CD14-positive monocyte (primary cell): ENCODE data around the gene NPNT. TPM values are rescaled to one million over a fixed set of nuclear protein-coding genes. Genes with fewer than 3 reads are reported as not detected.

ENCODE experiments used
- DNase-seq, 3 donors: peaks; one replicate each; pipeline ENCODE4 v3.0.0-alpha.2; 2011 to 2022
- H2AFZ ChIP-seq: 2 replicates; pipeline ENCODE4 v1.6.0; 2012; ENCODE audit warnings: mild to moderate bottlenecking, low read depth, low read length, inconsistent platforms; ENCODE audit not compliant: insufficient read depth, poor library complexity, severe bottlenecking
- H3K27ac ChIP-seq, 2 donors: 1 replicate in 1 of 2; 2 replicates in 1 of 2; pipeline ENCODE4 v1.5.1; 2012 to 2013; ENCODE audit warnings: low read length in 2 of 2, control low read depth in 1 of 2, inconsistent platforms in 1 of 2, low read depth in 1 of 2, mild to moderate bottlenecking in 1 of 2
- H3K27me3 ChIP-seq, 2 donors: one replicate each; pipeline versions ENCODE4 v1.6.0 to v1.6.1; 2011 to 2013; ENCODE audit warnings: low read length in 2 of 2; ENCODE audit not compliant: control insufficient read depth in 2 of 2, insufficient read depth in 2 of 2
- H3K36me3 ChIP-seq, 2 donors: replicated peaks in 1 of 2; 1 replicate in 1 of 2; 2 replicates in 1 of 2; pipeline versions ENCODE4 v1.5.1 to v1.6.1; 2012 to 2013; ENCODE audit warnings: low read length in 2 of 2, control low read depth in 1 of 2, inconsistent platforms in 1 of 2, mild to moderate bottlenecking in 1 of 2; ENCODE audit not compliant: insufficient read depth in 2 of 2, control insufficient read depth in 1 of 2
- H3K4me1 ChIP-seq, 2 donors: 1 replicate in 1 of 2; 2 replicates in 1 of 2; pipeline versions ENCODE4 v1.5.1 to v1.6.1; 2012 to 2013; ENCODE audit warnings: low read length in 2 of 2, control low read depth in 1 of 2, inconsistent platforms in 1 of 2, mild to moderate bottlenecking in 1 of 2, moderate library complexity in 1 of 2; ENCODE audit not compliant: insufficient read depth in 2 of 2, control insufficient read depth in 1 of 2
- H3K4me2 ChIP-seq: replicated peaks from 2 replicates; pipeline ENCODE3; 2012; ENCODE audit warnings: low read length, moderate library complexity, mild to moderate bottlenecking; ENCODE audit not compliant: poor library complexity, severe bottlenecking; ENCODE audit errors: extremely low read depth
- H3K4me3 ChIP-seq, 3 experiments: fragments of 200-600 bp in 1 of 3; sonication (generic) in 1 of 3; replicated peaks in 1 of 3; 1 replicate in 2 of 3; 2 replicates in 1 of 3; pipeline ENCODE4 v1.5.1; 2011 to 2013; ENCODE audit warnings: low read length in 3 of 3, mild to moderate bottlenecking in 3 of 3, control low read depth in 2 of 3, low read depth in 2 of 3, inconsistent platforms in 1 of 3, moderate library complexity in 1 of 3
- H3K79me2 ChIP-seq: 2 replicates; pipeline ENCODE4 v1.6.0; 2012; ENCODE audit warnings: mild to moderate bottlenecking, control low read depth, inconsistent platforms, low read length, moderate library complexity; ENCODE audit not compliant: insufficient read depth
- H3K9ac ChIP-seq: 2 replicates; pipeline ENCODE4 v1.6.0; 2017; ENCODE audit warnings: low read length, mild to moderate bottlenecking; ENCODE audit not compliant: insufficient read depth, poor library complexity, severe bottlenecking
- H3K9me3 ChIP-seq, 2 donors: replicated peaks in 1 of 2; 1 replicate in 1 of 2; 2 replicates in 1 of 2; pipeline versions ENCODE4 v1.5.1 to v1.6.1; 2012 to 2013; ENCODE audit warnings: low read length in 2 of 2, control low read depth in 1 of 2; ENCODE audit not compliant: control insufficient read depth in 1 of 2, insufficient read depth in 1 of 2
- H4K20me1 ChIP-seq: 2 replicates; pipeline ENCODE4 v1.6.0; 2012; ENCODE audit warnings: mild to moderate bottlenecking, low read length, control low read depth, moderate library complexity; ENCODE audit not compliant: insufficient read depth
- H3K27ac Mint-ChIP-seq, 7 donors: one replicate each; pipeline ENCODE4 v1.8.0; 2020; ENCODE audit warnings: mild to moderate bottlenecking in 7 of 7, mixed read lengths in 7 of 7, moderate library complexity in 6 of 7, inconsistent platforms in 2 of 7
- H3K27me3 Mint-ChIP-seq, 3 donors: one replicate each; pipeline ENCODE4 v1.8.0; 2021 to 2022; ENCODE audit warnings: low read depth in 3 of 3, mild to moderate bottlenecking in 3 of 3, mixed read lengths in 3 of 3, moderate library complexity in 3 of 3, inconsistent platforms in 1 of 3
- H3K36me3 Mint-ChIP-seq, 2 donors: one replicate each; pipeline ENCODE4 v1.8.0; 2020; ENCODE audit warnings: mixed read lengths in 2 of 2, inconsistent platforms in 1 of 2, mild to moderate bottlenecking in 1 of 2
- H3K4me1 Mint-ChIP-seq: one replicate; pipeline ENCODE4 v1.8.0; 2020; ENCODE audit warnings: mild to moderate bottlenecking, mixed read lengths
- H3K4me3 Mint-ChIP-seq, 2 donors: one replicate each; pipeline ENCODE4 v1.8.0; 2020; ENCODE audit warnings: mild to moderate bottlenecking in 2 of 2, mixed read lengths in 2 of 2, moderate library complexity in 1 of 2
- H3K9me3 Mint-ChIP-seq, 7 donors: one replicate each; pipeline ENCODE4 v1.8.0; 2020 to 2022; ENCODE audit warnings: mixed read lengths in 7 of 7, mild to moderate bottlenecking in 6 of 7, moderate library complexity in 6 of 7, inconsistent platforms in 2 of 7
- CTCF ChIP-seq: fragments of 200-600 bp; IDR thresholded peaks from one replicate; pipeline ENCODE4 v1.8.0; 2022; ENCODE audit warnings: antibody characterized with exemption, mild to moderate bottlenecking
- WGBS: methylation state at CpG from one replicate; pipeline ENCODE4 v1.1.5; 2013; ENCODE audit warnings: missing lambda C conversion rate; ENCODE audit not compliant: insufficient coverage; 5-methylcytosine and 5-hydroxymethylcytosine counted together
- intact Hi-C, 2 donors: fragments of 100-400 bp; cut with micrococcal nuclease; formaldehyde crosslinking; loops; one replicate each; pipeline versions ENCODE4 v1.15.0 to v1.15.1; 2023
- polyA plus RNA-seq, 3 donors: library from polyadenylated mRNA; depleted of rRNA in 1 of 3; unstranded in 2 of 3; stranded (reverse) in 1 of 3; fragments of 300-500 nt in 2 of 3; fragments of >200 nt in 1 of 3; fragmentation: Illumina TruSeq in 2 of 3; gene quantifications; 1 replicate in 2 of 3; 2 replicates in 1 of 3; pipeline ENCODE4 v1.2.3, GENCODE V29; 2012 to 2021

The NPNT gene
- polyA plus RNA-seq, 3 donors: not detected

GRCh38 chr4:105943234-105943633, 48.0 kb downstream of the NPNT start:
- H3K27me3 Mint-ChIP-seq: peaks cover 2% of the 10 kb centered on the region in 3 donors

DNA sequence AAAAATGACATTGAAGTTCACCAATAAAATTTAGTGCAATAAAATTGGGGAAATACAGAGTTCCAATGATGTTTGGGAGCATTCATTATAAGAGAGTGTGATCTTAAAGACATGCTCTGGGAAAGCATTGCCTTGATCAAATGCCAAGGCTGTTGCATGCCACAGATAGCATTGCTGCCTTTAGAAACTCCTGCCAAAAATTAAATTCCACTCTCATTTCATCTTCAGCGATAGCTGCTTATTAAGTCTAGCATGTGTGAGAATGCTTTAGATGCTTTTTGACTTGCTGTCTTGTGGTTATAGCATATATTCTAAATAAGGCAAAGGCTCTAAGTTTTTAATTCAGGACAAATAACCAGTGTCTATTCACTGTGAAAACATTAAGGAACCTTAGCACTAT, 49.3 kb downstream of the NPNT start:
- H4K20me1 ChIP-seq: no peaks in the 10 kb centered on the region
- peaks cover 2 to 5% (median 2%) of the 10 kb centered on the region in 3 donors for H3K27me3 Mint-ChIP-seq
- H3K4me1 Mint-ChIP-seq: no peaks in the 10 kb centered on the region
- H3K27ac Mint-ChIP-seq: no peak overlapping the region
- peaks cover 0 to 6% (median 5%) of the 10 kb centered on the region in 7 donors for H3K9me3 Mint-ChIP-seq
- H3K4me3 Mint-ChIP-seq: no peak overlapping the region
- no peaks in the 10 kb centered on the region for H3K4me1 ChIP-seq
- H3K36me3 Mint-ChIP-seq: no peaks in the 10 kb centered on the region
- no CpG with 5 or more reads among the region's 1 CpG for WGBS
- no peak for TF ChIP-seq CTCF
- H3K4me2 ChIP-seq: no peak overlapping the region
- no peak overlapping the region for H3K4me3 ChIP-seq
- H3K9ac ChIP-seq: no peak overlapping the region
- no peak overlapping the region for H3K27ac ChIP-seq
- H3K9me3 ChIP-seq: no peaks in the 10 kb centered on the region
- H3K36me3 ChIP-seq: no peaks in the 10 kb centered on the region
- H2AFZ ChIP-seq: no peak overlapping the region
- H3K27me3 ChIP-seq: no peaks in the 10 kb centered on the region
- no peaks in the 10 kb centered on the region for H3K79me2 ChIP-seq
- intact Hi-C loops: no loop called here
- no peak for DNase-seq

More at GRCh38 chr4:105943234-105943633, 48.0 kb downstream of the NPNT start:
- H3K9ac ChIP-seq: no peak overlapping the region
- no peaks in the 10 kb centered on the region for H3K4me1 Mint-ChIP-seq
- no peak overlapping the region for H2AFZ ChIP-seq
- H3K4me3 ChIP-seq: no peak overlapping the region
- no peaks in the 10 kb centered on the region for H3K36me3 Mint-ChIP-seq
- no peaks in the 10 kb centered on the region for H4K20me1 ChIP-seq
- no peak for TF ChIP-seq CTCF
- H3K4me2 ChIP-seq: no peak overlapping the region
- no peaks in the 10 kb centered on the region for H3K36me3 ChIP-seq
- no peak for DNase-seq
- no peak overlapping the region for H3K4me3 Mint-ChIP-seq
- WGBS: 87% methylated on average over 3 of the region's 3 CpGs
- no peak overlapping the region for H3K27ac ChIP-seq
- no peak overlapping the region for H3K27ac Mint-ChIP-seq
- intact Hi-C loops: no loop called here
- no peaks in the 10 kb centered on the region for H3K9me3 ChIP-seq
- H3K27me3 ChIP-seq: no peaks in the 10 kb centered on the region
- peaks cover 1 to 8% (median 6%) of the 10 kb centered on the region in 7 donors for H3K9me3 Mint-ChIP-seq
- H3K79me2 ChIP-seq: no peaks in the 10 kb centered on the region
- H3K4me1 ChIP-seq: no peaks in the 10 kb centered on the region
